Right atrium auricular region (tissue), 2 donors: Measurements from ENCODE around the gene ETV4. TPM values are rescaled to one million over a fixed set of nuclear protein-coding genes. Genes with fewer than 3 reads are reported as not detected.
A peak's percentile ranks its signal among the peaks of the same experiment; 100 is the strongest.

Source experiments
- DNase-seq: peaks from one replicate; pipeline ENCODE4 v3.0.0-alpha.2; 2019; ENCODE audit warnings: low spot score
- H3K27ac ChIP-seq, 2 donors: fragments of 200-600 bp; sonication (generic); 1 replicate in 1 of 2; 2 replicates in 1 of 2; pipeline ENCODE4 v1.5.1; 2016 to 2019
- H3K27me3 ChIP-seq, 2 donors: fragments of 200-600 bp; sonication (generic); one replicate each; pipeline versions ENCODE4 v1.5.1 to v1.6.0; 2017 to 2019
- H3K36me3 ChIP-seq: fragments of 200-600 bp; sonication (generic); one replicate; pipeline ENCODE4 v1.5.1; 2016
- H3K4me1 ChIP-seq, 2 donors: fragments of 200-600 bp; sonication (generic); one replicate each; pipeline versions ENCODE4 v1.5.1 to v1.6.0; 2017 to 2019
- H3K4me3 ChIP-seq, 2 donors: fragments of 200-600 bp; sonication (generic); 1 replicate in 1 of 2; 2 replicates in 1 of 2; pipeline ENCODE4 v1.5.1; 2017 to 2019; ENCODE audit warnings: mild to moderate bottlenecking in 1 of 2, moderate library complexity in 1 of 2
- H3K9me3 ChIP-seq, 2 donors: fragments of 200-600 bp; sonication (generic); one replicate each; pipeline ENCODE4 v1.5.1; 2019
- CTCF ChIP-seq, 2 donors: fragments of 200-600 bp; sonication (generic); IDR thresholded peaks; one replicate each; pipeline ENCODE4 v1.5.1; 2019; ENCODE audit warnings: antibody characterized with exemption in 2 of 2
- total RNA-seq, 2 donors: library from RNA; depleted of rRNA; stranded (reverse); fragments of >200 nt; gene quantifications; one replicate each; pipeline ENCODE4 v1.1.0, GENCODE V29; 2016

The ETV4 gene
- total RNA-seq, 2 donors from 2014 or later = 3.1 to 5.0 TPM

GRCh38 chr17:43579566-43580140 lies 33.5 kb upstream of the ETV4 start:
- Histone ChIP-seq H3K4me3 (no peak overlapping the region), H3K4me1 (peaks cover 0 to 38% of the 10 kb centered on the region in 2 donors), H3K27me3 (no peaks in the 10 kb centered on the region), H3K27ac (no peak overlapping the region), H3K36me3 (no peaks in the 10 kb centered on the region), H3K9me3 (no peaks in the 10 kb centered on the region)
- DNase-seq = no peak
- no peak for TF ChIP-seq CTCF (IDR thresholded peaks at IDR 0.05)

GRCh38 chr17:43578699-43579565 lies 32.8 kb upstream of the ETV4 start:
- no peak for DNase-seq

GRCh38 chr17:43578404-43578698 lies 32.2 kb upstream of the ETV4 start:
- Histone ChIP-seq H3K36me3 (no peaks in the 10 kb centered on the region), H3K9me3 (no peaks in the 10 kb centered on the region), H3K27me3 (no peaks in the 10 kb centered on the region), H3K4me3 (no peak overlapping the region), H3K4me1 (peaks cover 0 to 38% of the 10 kb centered on the region in 2 donors), H3K27ac (peak overlapping the region; percentile 30 to 48)
- TF ChIP-seq CTCF (IDR thresholded peaks at IDR 0.05) = no peak
- DNase-seq = no peak

More at GRCh38 chr17:43578699-43579565, 32.8 kb upstream of the ETV4 start:
- no peak for TF ChIP-seq CTCF (IDR thresholded peaks at IDR 0.05)
- H3K27me3 ChIP-seq = no peaks in the 10 kb centered on the region
- H3K36me3 ChIP-seq = no peaks in the 10 kb centered on the region
- no peaks in the 10 kb centered on the region for H3K9me3 ChIP-seq
- H3K4me1 ChIP-seq = peaks cover 0 to 38% of the 10 kb centered on the region in 2 donors
- peak overlapping the region; percentile 30 to 48 for H3K27ac ChIP-seq
- H3K4me3 ChIP-seq = no peak overlapping the region

GRCh38 chr17:43577664-43578403 lies 31.7 kb upstream of the ETV4 start:
- peaks cover 0 to 38% of the 10 kb centered on the region in 2 donors for H3K4me1 ChIP-seq
- no peak for DNase-seq

More at GRCh38 chr17:43577664-43578403, 31.7 kb upstream of the ETV4 start:
- Histone ChIP-seq H3K36me3 (no peaks in the 10 kb centered on the region), H3K27ac (peak overlapping the region in 1 of 2 donors; percentile 48), H3K4me3 (no peak overlapping the region), H3K9me3 (no peaks in the 10 kb centered on the region), H3K27me3 (no peaks in the 10 kb centered on the region)
- TF ChIP-seq CTCF (IDR thresholded peaks at IDR 0.05) = no peak
